SIG-M5 treated with dmso at 0.1 percent for 504 hours (cell line): Measurements from ENCODE around the gene GOSR2.
"Not testable (repeated sequence)": the region's sequence is repeated elsewhere in the genome, so short reads cannot be mapped to it uniquely, and the experiment has no call there.

Experiments used
- DNase-seq: peaks from one replicate; lab custom pipeline; 2025; ENCODE audit not compliant: unreplicated experiment; lab: John Stamatoyannopoulos, UW

The GOSR2 gene

DNA sequence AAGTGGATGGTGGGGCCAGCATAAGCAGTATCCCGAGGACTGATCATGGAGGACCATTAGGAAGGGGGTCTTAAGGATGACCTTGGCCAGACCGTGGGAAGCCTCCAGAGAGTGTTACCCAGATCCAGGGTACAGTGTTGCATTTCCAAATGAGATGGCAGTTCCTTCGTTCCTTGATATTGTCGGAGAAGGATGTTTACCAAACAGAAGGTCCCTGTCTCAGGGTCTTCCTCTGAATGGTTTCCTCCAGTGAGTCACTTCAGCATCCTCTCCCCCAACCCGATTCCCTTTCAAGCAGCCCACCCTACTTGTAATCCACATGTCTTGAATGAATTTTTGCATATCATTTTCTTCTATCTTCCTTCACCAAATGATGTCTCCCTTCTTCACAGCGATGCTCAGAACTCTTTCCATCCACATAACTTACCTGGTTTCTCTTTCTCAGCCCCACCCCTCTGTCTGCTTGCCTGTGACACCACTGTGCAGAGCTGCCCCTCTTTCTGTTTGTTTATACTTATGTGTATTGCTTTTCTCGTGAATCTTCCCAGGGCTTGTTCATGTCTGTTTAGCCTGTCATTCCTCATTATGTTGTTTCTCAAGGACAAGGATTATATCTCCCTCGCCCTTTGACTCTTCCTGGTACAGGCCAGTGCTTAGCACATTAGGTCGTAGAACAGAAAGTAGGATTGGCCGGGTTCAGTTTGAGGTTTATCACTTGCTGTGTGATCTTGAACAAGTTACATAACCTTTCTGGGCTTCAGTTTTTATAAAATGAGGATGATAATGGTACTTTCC lies 5.7 kb downstream of the GOSR2 start:
- no peak for DNase-seq

- DNase-seq: no peak
Measured at GRCh38 chr17:46929413-46929812, 6.5 kb downstream of the GOSR2 start.

DNA sequence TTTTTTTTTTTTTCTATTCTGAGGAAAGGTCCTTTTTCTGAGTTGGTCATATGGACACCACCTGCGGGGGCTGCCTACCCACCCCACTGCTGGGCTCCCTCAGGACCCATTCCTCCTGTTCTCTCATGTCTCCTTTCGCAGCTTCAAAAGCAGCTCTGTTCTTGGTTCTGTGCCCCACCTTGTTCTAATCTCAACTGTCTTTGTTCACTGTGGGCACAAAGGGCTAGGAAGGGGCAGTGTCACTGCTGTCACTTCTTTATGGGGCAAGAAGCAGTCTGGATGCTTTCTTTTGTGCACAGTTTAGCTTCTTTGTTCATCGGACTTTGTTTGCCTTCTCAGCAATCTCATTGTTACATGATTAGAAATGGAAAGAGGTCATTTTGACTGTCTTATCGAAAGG lies 7.1 kb downstream of the GOSR2 start:
- no peak for DNase-seq

GRCh38 chr17:46931596-46931995 lies 8.6 kb downstream of the GOSR2 start:
- no peak for DNase-seq

- DNase-seq: no peak
Measured at GRCh38 chr17:46935658-46936266, 12.8 kb downstream of the GOSR2 start.

DNA sequence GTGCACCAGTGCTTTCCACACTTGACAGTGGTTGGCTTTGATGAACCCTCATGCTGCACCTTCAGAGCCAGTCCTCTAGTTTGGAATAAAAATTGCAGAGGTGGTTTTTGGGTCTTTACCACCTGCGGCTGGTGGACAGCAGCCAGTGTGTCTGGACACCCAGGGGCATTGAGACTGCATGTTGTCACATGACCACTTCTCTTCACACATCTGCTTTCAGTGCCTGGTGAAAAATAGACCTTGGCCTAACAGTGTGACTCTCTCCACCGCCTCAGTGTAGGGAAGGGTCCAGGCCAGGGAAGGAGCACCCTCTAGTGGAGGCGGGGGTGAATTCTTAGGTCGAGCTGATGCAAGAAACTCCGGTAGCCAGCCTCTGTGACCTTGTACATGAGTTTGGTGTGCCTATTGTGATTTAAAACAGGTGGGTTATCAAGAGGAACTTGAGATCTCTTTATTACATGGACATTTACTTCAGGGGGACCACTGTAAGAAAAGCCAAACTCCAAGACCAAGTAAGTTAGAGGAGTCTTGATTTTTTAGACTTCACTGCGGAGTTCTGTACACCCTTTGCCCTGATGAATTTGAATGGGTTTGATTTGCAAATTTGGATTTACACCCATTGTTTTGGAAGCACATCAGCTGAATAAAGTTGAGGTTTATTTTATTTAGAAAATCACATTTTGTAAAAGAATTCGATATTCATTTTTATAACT lies 17.9 kb downstream of the GOSR2 start:
- DNase-seq: peak; percentile 88

DNA sequence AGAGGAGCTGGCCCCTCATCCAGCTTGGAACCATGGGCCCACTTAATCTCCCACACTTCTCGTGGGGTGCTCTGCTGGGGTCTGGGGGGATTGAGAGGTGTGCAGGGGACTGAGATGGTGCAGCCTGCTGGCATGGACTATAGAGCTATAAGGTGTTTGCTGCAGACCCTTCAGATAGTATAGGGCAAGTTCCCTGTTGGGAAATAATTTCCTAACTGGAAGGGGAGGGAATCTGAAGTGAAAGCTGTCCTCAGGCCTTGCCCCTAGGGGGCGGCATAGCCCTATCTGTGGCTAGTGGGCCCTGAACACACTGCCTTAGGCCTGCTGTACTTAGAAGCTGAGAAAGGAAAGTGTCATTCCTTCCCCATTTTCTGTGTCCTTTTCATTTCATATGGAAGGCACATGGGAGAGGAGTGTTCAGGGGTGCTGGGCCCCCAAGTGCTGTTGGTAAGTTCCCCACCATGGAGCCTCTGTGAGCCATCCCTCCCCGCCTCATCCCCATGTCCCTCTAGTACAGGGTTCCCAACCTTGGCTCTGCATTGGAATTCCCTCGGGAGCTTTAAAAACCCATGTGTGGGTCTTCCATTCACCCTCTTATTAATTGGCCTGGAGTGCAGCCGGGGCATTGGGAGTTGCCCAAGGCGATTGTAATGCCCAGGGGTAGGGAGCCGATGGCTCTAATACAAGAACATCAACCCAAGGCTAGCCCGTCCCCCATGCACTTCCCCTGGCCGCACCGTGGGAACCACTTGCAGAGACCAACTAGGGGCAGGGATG lies 19.7 kb downstream of the GOSR2 start:
- DNase-seq: peak; percentile 70

DNA sequence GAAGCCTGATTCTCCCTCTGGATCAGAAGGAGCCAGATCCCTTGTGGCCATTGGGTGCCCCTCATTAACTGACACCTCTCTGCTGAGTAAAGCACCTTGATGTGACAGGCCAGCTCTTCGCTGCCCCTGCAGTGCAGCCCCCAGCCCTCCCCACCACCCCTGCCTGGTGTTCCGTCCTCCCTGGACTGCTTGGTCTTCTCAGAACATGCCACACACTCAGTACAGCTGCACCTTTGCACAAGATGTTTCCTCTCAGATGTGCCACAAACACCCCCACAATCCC lies 20.2 kb downstream of the GOSR2 start:
- DNase-seq: no peak

DNA sequence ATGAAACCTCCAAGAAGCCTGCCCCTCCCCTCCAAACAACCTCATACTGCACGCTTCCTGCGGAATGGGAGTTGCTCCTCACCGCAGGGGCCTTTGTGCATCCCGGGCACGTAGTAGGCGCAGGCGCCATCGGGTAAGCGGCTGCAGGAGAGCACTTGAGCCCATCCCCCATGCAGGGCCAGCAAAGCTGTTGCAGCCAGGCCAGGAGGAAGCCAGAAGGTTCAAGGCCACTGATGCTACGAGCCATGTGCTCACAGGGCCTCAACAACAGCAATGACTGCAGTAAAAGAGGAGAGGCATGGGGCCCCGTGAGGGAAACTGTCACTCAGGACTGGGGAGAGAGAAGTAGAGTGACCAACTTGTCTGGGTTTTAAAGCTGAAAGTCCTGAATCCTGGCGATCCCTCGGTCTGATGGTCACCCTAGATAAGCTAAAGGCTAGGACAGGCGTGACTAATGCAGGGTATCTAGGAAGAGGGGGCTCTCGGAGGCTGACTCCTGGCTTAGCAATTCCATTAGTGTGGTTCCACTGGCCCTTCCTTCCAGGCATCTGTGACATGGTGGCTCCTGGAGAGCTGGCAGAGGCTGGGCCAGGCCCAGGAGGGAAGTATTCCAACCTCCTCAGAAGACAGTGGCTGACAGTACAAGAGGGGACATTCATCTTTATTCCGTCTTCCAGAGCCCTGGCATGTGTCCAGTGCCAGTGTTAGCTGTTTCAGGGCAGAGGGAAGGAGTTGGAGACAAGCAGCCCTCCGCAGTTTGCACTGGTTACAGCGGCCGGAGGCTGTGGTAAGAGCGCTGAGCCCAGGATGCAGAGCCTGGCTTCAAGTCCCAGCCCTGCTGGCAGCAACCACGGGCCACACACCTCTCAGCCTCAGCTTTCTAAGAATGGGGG lies 20.8 kb downstream of the GOSR2 start:
- no peak for DNase-seq

GRCh38 chr17:46944931-46945330 lies 22.0 kb downstream of the GOSR2 start:
- no peak for DNase-seq

- DNase-seq: no peak
Measured at GRCh38 chr17:46947216-46947615, 24.3 kb downstream of the GOSR2 start.

GRCh38 chr17:46948544-46948943 lies 25.6 kb downstream of the GOSR2 start:
- no peak for DNase-seq

DNA sequence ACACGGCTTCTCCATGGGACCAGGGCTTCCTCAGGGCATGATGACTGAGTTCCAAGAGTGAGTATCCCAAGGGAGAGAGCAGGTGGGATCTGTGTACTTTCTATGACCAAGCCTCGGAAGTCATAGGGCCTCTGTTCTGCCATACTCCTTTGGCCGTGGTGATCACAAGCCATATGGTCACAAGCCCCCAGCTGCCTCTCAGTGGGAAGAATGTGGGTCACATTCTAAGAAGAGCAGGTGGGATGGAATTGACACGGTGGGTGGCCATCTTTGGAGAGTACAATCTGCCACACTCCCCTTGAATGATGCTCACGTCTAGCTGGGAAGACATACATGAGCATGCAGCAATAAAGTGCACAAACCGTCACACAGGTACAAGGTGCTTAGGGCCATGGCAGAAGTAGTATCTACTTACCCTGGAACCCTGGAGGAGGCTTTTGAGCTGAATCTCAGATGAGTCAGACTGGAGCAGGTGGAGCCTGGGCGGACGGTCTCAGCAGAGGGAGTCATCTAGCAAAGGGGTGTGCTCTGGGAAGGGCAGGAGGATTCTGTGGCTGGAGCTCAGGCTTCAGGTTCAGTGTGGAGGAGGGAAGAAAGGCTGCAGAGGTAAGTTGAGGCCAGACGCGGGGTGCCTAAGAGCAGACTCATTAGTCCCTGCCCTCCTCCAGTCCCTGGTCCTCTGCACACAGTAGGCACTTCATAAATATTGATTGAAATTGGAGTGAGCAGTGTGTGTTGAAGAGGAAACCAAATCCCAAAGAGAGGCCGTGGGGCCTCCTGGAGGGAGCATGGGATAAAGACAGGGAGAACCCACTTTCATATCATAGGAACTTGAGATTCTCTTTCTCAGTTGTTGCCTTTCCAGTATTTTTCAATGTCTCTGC lies 26.6 kb downstream of the GOSR2 start:
- DNase-seq: no peak

GRCh38 chr17:46950342-46950996 lies 27.5 kb downstream of the GOSR2 start:
- no peak for DNase-seq

DNA sequence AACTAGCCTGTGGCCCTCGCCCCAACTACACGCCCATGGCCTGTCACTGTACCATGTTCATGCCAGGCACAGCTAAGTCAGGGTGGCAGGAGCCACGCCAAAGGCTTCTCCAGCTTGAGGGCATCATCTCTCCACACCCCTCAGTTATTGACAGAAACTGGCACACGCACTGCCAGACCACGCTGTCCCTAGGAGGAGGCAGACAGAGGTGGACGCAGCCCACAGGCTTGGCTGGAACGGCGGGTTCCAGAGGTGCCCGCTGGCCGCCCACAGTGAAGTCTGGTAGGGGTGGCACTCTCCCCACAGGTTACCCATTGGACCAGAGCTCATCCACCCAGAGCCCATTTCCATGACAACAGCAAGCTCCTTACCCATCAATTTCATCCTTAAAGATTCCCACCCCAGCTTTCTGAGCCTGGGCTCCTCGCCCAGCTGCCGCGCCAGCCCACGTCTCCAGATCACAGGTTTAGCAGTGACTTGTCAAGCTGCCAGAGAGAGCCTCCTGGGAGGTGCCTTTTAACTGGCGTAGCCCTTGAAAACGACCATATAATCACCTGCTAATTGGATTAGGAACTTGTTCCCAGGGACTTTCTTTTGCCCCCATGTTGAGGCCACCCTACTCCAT lies 28.1 kb downstream of the GOSR2 start:
- no peak for DNase-seq

DNA sequence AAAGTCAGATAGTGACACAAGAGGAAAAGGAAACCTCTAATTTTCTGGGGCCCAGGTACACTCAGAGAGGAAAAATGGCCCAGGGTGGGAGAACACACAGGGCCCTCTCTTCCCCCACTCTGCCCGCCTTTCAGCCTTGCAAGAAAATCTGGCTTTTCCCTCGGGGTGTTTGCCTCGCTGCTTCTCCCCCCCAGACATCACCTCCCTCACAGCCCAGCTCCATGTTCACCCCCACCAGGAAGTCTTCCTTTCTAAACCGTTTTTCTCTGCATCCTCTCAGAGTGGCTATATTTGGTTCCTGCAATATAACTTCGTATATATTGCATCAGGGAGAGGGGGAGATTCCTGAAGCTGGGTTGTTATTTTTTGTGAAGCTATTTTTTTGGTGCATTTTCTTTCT lies 28.7 kb downstream of the GOSR2 start:
- DNase-seq: no peak

DNA sequence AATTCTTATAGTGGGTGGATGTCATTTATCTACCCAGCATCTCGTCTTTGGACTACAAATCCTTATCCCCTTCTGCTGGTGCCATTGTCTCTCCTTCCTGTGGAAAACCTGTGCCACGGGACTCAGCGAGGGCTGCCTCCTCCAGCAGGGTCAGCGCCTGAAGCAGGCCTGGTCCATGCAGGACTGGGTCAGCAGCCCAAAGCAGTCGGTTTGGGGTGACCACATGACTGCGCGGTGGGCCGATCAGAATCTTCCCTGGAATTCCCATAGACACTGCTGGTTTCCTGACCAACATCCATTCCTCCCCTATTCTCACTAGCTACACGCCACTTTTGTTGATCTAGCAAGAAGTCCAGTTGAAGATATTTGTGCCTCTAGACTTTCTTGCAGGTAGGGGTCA lies 29.2 kb downstream of the GOSR2 start:
- no peak for DNase-seq

DNA sequence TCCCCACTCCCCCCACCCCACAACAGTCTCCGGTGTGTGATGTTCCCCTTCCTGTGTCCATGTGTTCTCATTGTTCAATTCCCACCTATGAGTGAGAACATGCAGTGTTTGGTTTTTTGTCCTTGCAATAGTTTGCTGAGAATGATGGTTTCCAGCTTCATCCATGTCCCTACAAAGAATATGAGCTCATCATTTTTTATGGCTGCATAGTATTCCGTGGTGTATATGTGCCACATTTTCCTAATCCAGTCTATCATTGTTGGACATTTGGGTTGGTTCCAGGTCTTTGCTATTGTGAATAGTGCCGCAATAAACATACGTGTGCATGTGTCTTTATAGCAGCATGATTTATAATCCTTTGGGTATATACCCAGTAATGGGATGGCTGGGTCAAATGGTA lies 30.2 kb downstream of the GOSR2 start:
- not testable (repeated sequence) for DNase-seq
